Osteoblast (primary cell): Measurements from ENCODE around the gene PKP1. TPM values are rescaled to one million over a fixed set of nuclear protein-coding genes. Genes with fewer than 3 reads are reported as not detected.

Source experiments
- DNase-seq: peaks from one replicate; pipeline ENCODE4 v3.0.0; 2011; ENCODE audit warnings: low spot score, mixed read lengths; ENCODE audit not compliant: insufficient read length; ENCODE audit errors: missing footprints
- H2AFZ ChIP-seq: 2 replicates; pipeline ENCODE4 v1.6.0; 2011; ENCODE audit warnings: mild to moderate bottlenecking, low read length
- H3K27ac ChIP-seq: 2 replicates; pipeline ENCODE4 v1.5.1; 2011; ENCODE audit warnings: mild to moderate bottlenecking, low read depth, low read length, moderate library complexity
- H3K27me3 ChIP-seq: 2 replicates; pipeline ENCODE4 v1.6.0; 2012; ENCODE audit warnings: mild to moderate bottlenecking, control low read depth, inconsistent platforms, low read length, moderate library complexity; ENCODE audit not compliant: insufficient read depth
- H3K36me3 ChIP-seq: 2 replicates; pipeline ENCODE4 v1.5.1; 2011; ENCODE audit warnings: mild to moderate bottlenecking, low read length, control low read depth, moderate library complexity; ENCODE audit not compliant: insufficient read depth
- H3K4me1 ChIP-seq: 2 replicates; pipeline ENCODE4 v1.5.1; 2011; ENCODE audit warnings: mild to moderate bottlenecking, low read length, control low read depth, moderate library complexity; ENCODE audit not compliant: insufficient read depth
- H3K4me2 ChIP-seq: 2 replicates; pipeline ENCODE4 v1.6.0; 2011; ENCODE audit warnings: mild to moderate bottlenecking, low read length; ENCODE audit not compliant: insufficient read depth
- H3K4me3 ChIP-seq: fragments of 200-600 bp; sonication (generic); 3 replicates; pipeline ENCODE4 v1.5.1; 2012; ENCODE audit warnings: mild to moderate bottlenecking, low read length, inconsistent platforms; ENCODE audit not compliant: insufficient read depth
- H3K79me2 ChIP-seq: 2 replicates; pipeline ENCODE4 v1.6.0; 2012; ENCODE audit warnings: mild to moderate bottlenecking, low read length, control low read depth, inconsistent platforms; ENCODE audit not compliant: insufficient read depth
- H3K9me3 ChIP-seq: 2 replicates; pipeline ENCODE4 v1.5.1; 2011; ENCODE audit warnings: low read depth, low read length, control low read depth
- H4K20me1 ChIP-seq: 2 replicates; pipeline ENCODE4 v1.6.0; 2012; ENCODE audit warnings: mild to moderate bottlenecking, low read length, control low read depth; ENCODE audit not compliant: insufficient read depth
- CTCF ChIP-seq: IDR thresholded peaks from 2 replicates; pipeline ENCODE4 v1.5.1; 2011; ENCODE audit warnings: mild to moderate bottlenecking, low read depth, low read length, moderate library complexity; ENCODE audit errors: extremely low read depth
- total RNA-seq: library from RNA; depleted of rRNA; stranded (reverse); fragments of >200 nt; gene quantifications from 2 replicates; pipeline ENCODE4 v1.2.3, GENCODE V29; 2012

PKP1 gene
- total RNA-seq, 1 donor = under 0.01 TPM

DNA sequence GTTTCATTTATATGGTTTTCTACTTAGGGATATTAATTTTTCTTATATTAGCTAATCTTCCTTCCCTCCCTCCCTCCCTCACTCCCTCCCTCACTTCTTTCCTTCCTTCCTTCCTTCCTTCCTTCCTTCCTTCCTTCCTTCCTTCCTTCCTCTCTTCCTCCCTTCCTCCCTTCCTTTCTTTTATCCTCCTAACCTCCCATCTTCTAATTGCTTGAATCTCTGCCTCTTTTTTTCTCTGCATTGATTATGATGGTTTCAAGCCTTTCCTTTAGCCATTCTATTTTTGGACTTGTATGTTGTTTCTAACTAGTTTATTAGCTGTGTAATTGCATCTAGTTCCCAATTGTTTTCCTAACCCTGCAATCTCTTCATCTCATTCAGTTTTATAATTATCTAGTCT is 17.0 kb upstream of the PKP1 start:
- DNase-seq = no peak
- Histone ChIP-seq H3K9me3 (no peaks in the 10 kb centered on the region), H3K4me2 (peak overlapping the region; percentile 46), H3K4me3 (no peak overlapping the region), H3K27me3 (no peaks in the 10 kb centered on the region), H3K36me3 (no peaks in the 10 kb centered on the region), H2AFZ (no peak overlapping the region), H3K27ac (peak overlapping the region; percentile 94), H3K4me1 (peaks cover 41% of the 10 kb centered on the region), H4K20me1 (no peaks in the 10 kb centered on the region), H3K79me2 (no peaks in the 10 kb centered on the region)
- TF ChIP-seq CTCF = no peak

DNA sequence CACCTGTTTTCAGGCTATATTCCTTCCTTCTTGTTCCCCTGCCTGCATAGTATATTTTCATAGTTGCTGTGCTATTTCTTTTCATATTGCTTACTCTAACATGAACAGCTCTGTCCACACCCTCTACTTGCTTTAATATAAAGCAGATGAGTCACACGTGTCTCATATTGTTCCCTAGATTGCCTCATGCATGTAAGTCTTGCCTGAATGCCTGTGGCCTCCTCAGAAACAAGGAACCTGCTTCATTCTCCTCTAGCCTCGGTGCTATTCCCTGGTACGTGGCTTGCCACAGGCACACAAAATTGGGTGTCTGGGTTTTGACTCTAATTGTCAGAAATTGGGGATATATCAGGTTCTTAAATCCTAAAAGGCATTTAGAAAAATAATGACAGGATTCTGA is 16.5 kb upstream of the PKP1 start:
- Histone ChIP-seq H3K36me3 (no peaks in the 10 kb centered on the region), H3K79me2 (no peaks in the 10 kb centered on the region), H4K20me1 (no peaks in the 10 kb centered on the region), H2AFZ (no peak overlapping the region), H3K4me3 (no peak overlapping the region), H3K4me1 (peaks cover 41% of the 10 kb centered on the region), H3K27me3 (no peaks in the 10 kb centered on the region), H3K4me2 (peak overlapping the region; percentile 46), H3K9me3 (no peaks in the 10 kb centered on the region), H3K27ac (peak overlapping the region; percentile 94)
- DNase-seq = peak; percentile 94
- TF ChIP-seq CTCF = no peak

DNA sequence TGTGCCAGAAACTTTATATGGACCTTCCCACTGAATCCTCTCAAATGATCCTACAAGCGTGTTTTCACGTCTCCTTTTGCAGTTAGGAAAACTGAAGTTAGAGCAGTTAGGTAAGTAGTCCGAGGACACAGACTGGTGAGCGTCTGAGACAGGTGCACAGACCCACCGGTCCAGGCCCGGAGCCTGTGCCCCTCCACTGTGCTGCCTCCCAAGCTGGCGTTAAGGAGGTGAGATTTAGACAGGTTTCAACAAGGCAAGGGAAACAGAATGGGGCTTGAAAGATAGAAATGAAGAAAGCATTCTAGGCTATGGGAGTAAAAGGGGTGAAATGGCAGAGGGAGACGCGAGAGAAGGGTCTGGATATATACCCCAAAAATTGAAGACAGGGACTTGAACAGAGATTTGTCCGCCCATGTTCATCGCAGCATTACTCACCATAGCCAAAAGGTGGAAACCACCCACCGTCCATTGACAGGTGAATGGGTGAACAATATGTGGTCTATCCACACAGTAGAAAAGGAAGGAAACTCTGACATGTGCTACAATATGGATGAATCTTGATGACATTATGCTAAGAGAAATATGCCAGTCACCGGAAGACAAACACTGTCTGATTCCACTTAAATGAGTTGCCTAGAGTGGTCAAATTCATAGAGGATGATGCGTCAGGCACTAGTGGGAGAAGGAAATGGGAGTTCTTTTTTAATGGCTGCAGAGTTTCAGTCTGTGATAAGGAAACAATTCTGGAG is 15.7 kb upstream of the PKP1 start:
- no peaks in the 10 kb centered on the region for H4K20me1 ChIP-seq
- no peak overlapping the region for H3K4me3 ChIP-seq
- H3K4me2 ChIP-seq = peak overlapping the region; percentile 25
- H3K9me3 ChIP-seq = no peaks in the 10 kb centered on the region
- H3K27me3 ChIP-seq = no peaks in the 10 kb centered on the region
- H3K79me2 ChIP-seq = no peaks in the 10 kb centered on the region
- H3K4me1 ChIP-seq = peaks cover 41% of the 10 kb centered on the region
- no peak for DNase-seq
- peak overlapping the region; percentile 43 for H2AFZ ChIP-seq
- H3K27ac ChIP-seq = peak overlapping the region; percentile 94
- no peaks in the 10 kb centered on the region for H3K36me3 ChIP-seq
- no peak for TF ChIP-seq CTCF

DNA sequence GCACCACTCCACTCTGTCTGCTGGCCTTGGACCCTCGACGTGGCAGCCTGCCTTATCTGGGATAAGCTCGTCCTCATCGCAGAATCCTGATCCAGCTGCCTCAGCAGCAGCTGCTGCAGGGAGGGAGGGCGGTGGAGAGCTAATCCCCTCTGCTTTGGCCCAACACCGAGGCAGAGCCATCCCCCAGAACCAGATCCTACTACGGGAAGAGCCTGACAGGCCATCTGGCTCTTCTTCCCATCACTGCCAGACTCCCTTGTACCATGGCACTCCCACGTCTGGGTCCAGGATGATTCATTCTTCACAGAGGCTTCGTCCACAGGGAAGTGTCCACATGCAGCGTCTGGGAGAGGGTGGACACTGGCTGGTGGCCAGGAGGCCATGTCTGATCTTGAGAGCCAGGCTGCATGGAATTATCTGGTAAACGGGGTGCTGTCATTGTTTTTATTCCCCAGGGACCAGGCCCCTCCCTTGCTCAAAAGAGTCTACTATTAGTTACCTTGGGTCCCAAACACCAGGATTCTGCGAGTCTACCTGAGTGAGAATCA is 14.6 kb upstream of the PKP1 start:
- H4K20me1 ChIP-seq = no peaks in the 10 kb centered on the region
- peak overlapping the region; percentile 2 for H2AFZ ChIP-seq
- H3K4me2 ChIP-seq = peak overlapping the region; percentile 25
- H3K9me3 ChIP-seq = no peaks in the 10 kb centered on the region
- H3K27me3 ChIP-seq = no peaks in the 10 kb centered on the region
- H3K79me2 ChIP-seq = no peaks in the 10 kb centered on the region
- H3K27ac ChIP-seq = peak overlapping the region; percentile 94
- H3K4me1 ChIP-seq = peaks cover 41% of the 10 kb centered on the region
- peak; percentile 94 for DNase-seq
- H3K36me3 ChIP-seq = no peaks in the 10 kb centered on the region
- H3K4me3 ChIP-seq = no peak overlapping the region
- no peak for TF ChIP-seq CTCF
